Measurements from ENCODE around the gene USH2A.
A peak's percentile ranks its signal among the peaks of the same experiment; 100 is the strongest.

USH2A gene

GRCh38 chr1:216270086-216270773 is 153.0 kb downstream of the USH2A start:
- DNase-seq, result no peak

- DNase-seq, result no peak
Measured at GRCh38 chr1:216261631-216262030, 161.6 kb downstream of the USH2A start.

GRCh38 chr1:216258856-216259255 is 164.4 kb downstream of the USH2A start:
- DNase-seq, result no peak

- no peak for DNase-seq
Measured at GRCh38 chr1:216258386-216258785, 164.9 kb downstream of the USH2A start.

GRCh38 chr1:216250861-216251260 is 172.4 kb downstream of the USH2A start:
- no peak for DNase-seq

- DNase-seq, result no peak
Measured at GRCh38 chr1:216248628-216249027, 174.6 kb downstream of the USH2A start.

GRCh38 chr1:216247937-216248336 is 175.3 kb downstream of the USH2A start:
- DNase-seq, result no peak

- no peak for DNase-seq
Measured at GRCh38 chr1:216246577-216247203, 176.6 kb downstream of the USH2A start.

- DNase-seq, result no peak
Measured at GRCh38 chr1:216238844-216239243, 184.4 kb downstream of the USH2A start.

GRCh38 chr1:216237927-216238542 is 185.2 kb downstream of the USH2A start:
- no peak for DNase-seq

- DNase-seq, result no peak
Measured at GRCh38 chr1:216224233-216224632, 199.0 kb downstream of the USH2A start.

- no peak for DNase-seq
Measured at GRCh38 chr1:216223486-216223885, 199.8 kb downstream of the USH2A start.

GRCh38 chr1:216222288-216222687 is 201.0 kb downstream of the USH2A start:
- no peak for DNase-seq

GRCh38 chr1:216221260-216221700 is 202.0 kb downstream of the USH2A start:
- peak; percentile 55 to 73 for DNase-seq

GRCh38 chr1:216216305-216216704 is 206.9 kb downstream of the USH2A start:
- no peak for DNase-seq

GRCh38 chr1:216215169-216215568 is 208.1 kb downstream of the USH2A start:
- DNase-seq, result no peak

- DNase-seq, result no peak
Measured at GRCh38 chr1:216212826-216213225, 210.4 kb downstream of the USH2A start.

GRCh38 chr1:216210081-216210480 is 213.2 kb downstream of the USH2A start:
- no peak for DNase-seq

- no peak for DNase-seq
Measured at GRCh38 chr1:216209125-216209524, 214.1 kb downstream of the USH2A start.

- DNase-seq, result no peak
Measured at GRCh38 chr1:216207154-216207553, 216.1 kb downstream of the USH2A start.

- no peak for DNase-seq
Measured at GRCh38 chr1:216205176-216205575, 218.1 kb downstream of the USH2A start.

GRCh38 chr1:216201946-216202345 is 221.3 kb downstream of the USH2A start:
- no peak for DNase-seq

GRCh38 chr1:216200941-216201340 is 222.3 kb downstream of the USH2A start:
- no peak for DNase-seq

GRCh38 chr1:216194721-216195120 is 228.5 kb downstream of the USH2A start:
- no peak for DNase-seq
